Keratinocyte (primary cell): ENCODE measurements around the gene ERGIC1. TPM values are rescaled to one million over a fixed set of nuclear protein-coding genes. Genes with fewer than 3 reads are reported as not detected.

Source experiments
- DNase-seq: peaks from one replicate; pipeline ENCODE4 v3.0.0-alpha.2; 2011; ENCODE audit warnings: low read depth, missing footprints, low spot score
- FAIRE-seq: peaks from 2 replicates; lab custom pipeline; 2011; peaks lifted over from hg19 to GRCh38; lab: Jason Lieb, UNC
- H2AFZ ChIP-seq: 2 replicates; pipeline ENCODE4 v1.6.0; 2012; ENCODE audit warnings: low read length, control low read depth, inconsistent platforms; ENCODE audit not compliant: control insufficient read depth
- H3K27ac ChIP-seq: 2 replicates; pipeline ENCODE4 v1.5.1; 2011; ENCODE audit warnings: low read length; ENCODE audit not compliant: control insufficient read depth, insufficient read depth
- H3K27me3 ChIP-seq: 3 replicates; pipeline ENCODE4 v1.6.0; 2011; ENCODE audit warnings: low read length; ENCODE audit not compliant: control insufficient read depth, insufficient read depth; ENCODE audit errors: extremely low read depth
- H3K36me3 ChIP-seq, 2 experiments: 2 replicates in 1 of 2; 3 replicates in 1 of 2; pipeline ENCODE4 v1.5.1; 2011; ENCODE audit warnings: low read length in 2 of 2, mild to moderate bottlenecking in 1 of 2; ENCODE audit not compliant: control insufficient read depth in 2 of 2, insufficient read depth in 2 of 2; ENCODE audit errors: extremely low read depth in 1 of 2
- H3K4me1 ChIP-seq: 3 replicates; pipeline ENCODE4 v1.5.1; 2011; ENCODE audit warnings: low read length; ENCODE audit not compliant: control insufficient read depth, insufficient read depth; ENCODE audit errors: extremely low read depth
- H3K4me2 ChIP-seq: 3 replicates; pipeline ENCODE4 v1.6.0; 2011; ENCODE audit warnings: low read depth, low read length; ENCODE audit not compliant: control insufficient read depth, insufficient read depth; ENCODE audit errors: extremely low read depth
- H3K4me3 ChIP-seq, 3 experiments: fragments of 200-600 bp in 1 of 3; sonication (generic) in 1 of 3; 2 replicates in 2 of 3; 3 replicates in 1 of 3; pipeline ENCODE4 v1.5.1; 2011 to 2016; ENCODE audit warnings: low read length in 3 of 3, mild to moderate bottlenecking in 3 of 3, control low read depth in 2 of 3, inconsistent platforms in 1 of 3, low read depth in 1 of 3, mixed read lengths in 1 of 3, mixed run types in 1 of 3, moderate library complexity in 1 of 3; ENCODE audit not compliant: control insufficient read depth in 2 of 3, insufficient read depth in 2 of 3; ENCODE audit errors: extremely low read depth in 1 of 3
- H3K79me2 ChIP-seq: 2 replicates; pipeline ENCODE4 v1.6.0; 2012; ENCODE audit warnings: low read length; ENCODE audit not compliant: control insufficient read depth, insufficient read depth
- H3K9ac ChIP-seq: 3 replicates; pipeline ENCODE4 v1.6.0; 2011; ENCODE audit warnings: low read length; ENCODE audit not compliant: control insufficient read depth, insufficient read depth; ENCODE audit errors: extremely low read depth
- H3K9me1 ChIP-seq: 3 replicates; pipeline ENCODE4 v1.6.0; 2011; ENCODE audit warnings: low read length; ENCODE audit not compliant: control insufficient read depth, insufficient read depth; ENCODE audit errors: extremely low read depth
- H3K9me3 ChIP-seq: 2 replicates; pipeline ENCODE4 v1.5.1; 2012; ENCODE audit warnings: low read depth, low read length; ENCODE audit not compliant: control insufficient read depth
- H4K20me1 ChIP-seq: 3 replicates; pipeline ENCODE4 v1.6.0; 2011; ENCODE audit warnings: low read length; ENCODE audit not compliant: control insufficient read depth, insufficient read depth; ENCODE audit errors: extremely low read depth
- CTCF ChIP-seq, 3 experiments: IDR thresholded peaks in 1 of 3; conservative IDR thresholded peaks in 1 of 3; optimal IDR thresholded peaks in 1 of 3; 2 replicates in 2 of 3; 3 replicates in 1 of 3; pipeline versions ENCODE3 to v1.5.1; 2011; ENCODE audit warnings: low read length in 3 of 3, mild to moderate bottlenecking in 3 of 3, moderate library complexity in 2 of 3, control low read depth in 1 of 3, inconsistent platforms in 1 of 3; ENCODE audit not compliant: insufficient read depth in 2 of 3; ENCODE audit errors: extremely low read depth in 1 of 3
- EZH2 ChIP-seq: IDR thresholded peaks from one replicate; pipeline ENCODE4 v1.6.1; 2012; ENCODE audit warnings: inconsistent platforms, mild to moderate bottlenecking, low read length, moderate library complexity
- dilution Hi-C: fragments of 300-500 bp; cut with MboI; formaldehyde crosslinking; loops from one replicate; pipeline ENCODE4 v1.7.0; 2020; ENCODE audit warnings: low sequenced_read_pairs; ENCODE audit not compliant: extremely low pct_ligation_motif_present
- polyA plus RNA-seq, 5 experiments: library from polyadenylated mRNA; depleted of rRNA in 3 of 5; stranded (reverse) in 3 of 5; stranded (forward) in 1 of 5; unstranded in 1 of 5; fragments of >200 nt; gene quantifications; 1 replicate in 1 of 5; 2 replicates in 3 of 5; 3 replicates in 1 of 5; pipeline versions ENCODE4 v1.2.1 to v1.2.3, GENCODE V29; 2011 to 2012; ENCODE audit warnings: missing spikeins in 2 of 5, low read depth in 1 of 5, low replicate concordance in 1 of 5

The ERGIC1 gene
- polyA plus RNA-seq, 1 donor (not counting 4 experiments of a cell fraction or from before 2014, with no cell fraction given), result 93.4 TPM

DNA sequence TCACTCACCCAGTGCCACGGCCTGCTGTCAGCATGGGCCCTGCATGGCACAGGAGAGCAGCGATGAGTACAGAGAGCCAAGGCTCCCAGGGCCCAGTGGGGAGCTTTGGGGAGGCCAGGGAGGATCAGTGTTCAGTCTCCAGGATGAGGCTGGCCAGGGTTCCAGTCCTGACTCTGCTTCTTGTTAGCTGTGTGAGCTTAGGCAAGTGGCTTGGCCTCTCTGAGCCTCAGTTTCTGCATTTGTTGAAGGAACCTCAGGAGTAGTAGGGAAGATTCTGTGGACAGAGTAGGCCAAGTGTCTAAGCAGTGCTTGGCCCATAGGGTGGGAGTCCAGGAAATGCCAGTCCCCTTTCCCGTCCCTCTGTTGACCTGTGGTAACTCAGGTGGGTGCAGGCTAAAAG lies 39.5 kb downstream of the ERGIC1 start:
- Histone ChIP-seq H2AFZ (no peak overlapping the region), H3K9ac (no peak overlapping the region), H3K4me1 (peaks cover 47% of the 10 kb centered on the region), H3K9me3 (no peaks in the 10 kb centered on the region), H3K9me1 (no peaks in the 10 kb centered on the region), H3K27ac (no peak overlapping the region), H4K20me1 (no peaks in the 10 kb centered on the region), H3K36me3 (peaks cover 0 to 3% of the 10 kb centered on the region in 2 experiments), H3K27me3 (no peaks in the 10 kb centered on the region), H3K79me2 (peaks cover 16% of the 10 kb centered on the region), H3K4me3 (no peak overlapping the region), H3K4me2 (no peak overlapping the region)
- DNase-seq (no peak), FAIRE-seq (no peak)
- dilution Hi-C loops, result no loop called here
- TF ChIP-seq CTCF (optimal IDR thresholded peaks at IDR 0.05 in 1 of 3, IDR thresholded peaks at IDR 0.05 in 1 of 3, conservative IDR thresholded peaks at IDR 0.05 in 1 of 3; ENCODE audit: extremely low read depth in 1 of 3, insufficient read depth in 2 of 3, low read length in 3 of 3) (no peak), EZH2 (no peak)

DNA sequence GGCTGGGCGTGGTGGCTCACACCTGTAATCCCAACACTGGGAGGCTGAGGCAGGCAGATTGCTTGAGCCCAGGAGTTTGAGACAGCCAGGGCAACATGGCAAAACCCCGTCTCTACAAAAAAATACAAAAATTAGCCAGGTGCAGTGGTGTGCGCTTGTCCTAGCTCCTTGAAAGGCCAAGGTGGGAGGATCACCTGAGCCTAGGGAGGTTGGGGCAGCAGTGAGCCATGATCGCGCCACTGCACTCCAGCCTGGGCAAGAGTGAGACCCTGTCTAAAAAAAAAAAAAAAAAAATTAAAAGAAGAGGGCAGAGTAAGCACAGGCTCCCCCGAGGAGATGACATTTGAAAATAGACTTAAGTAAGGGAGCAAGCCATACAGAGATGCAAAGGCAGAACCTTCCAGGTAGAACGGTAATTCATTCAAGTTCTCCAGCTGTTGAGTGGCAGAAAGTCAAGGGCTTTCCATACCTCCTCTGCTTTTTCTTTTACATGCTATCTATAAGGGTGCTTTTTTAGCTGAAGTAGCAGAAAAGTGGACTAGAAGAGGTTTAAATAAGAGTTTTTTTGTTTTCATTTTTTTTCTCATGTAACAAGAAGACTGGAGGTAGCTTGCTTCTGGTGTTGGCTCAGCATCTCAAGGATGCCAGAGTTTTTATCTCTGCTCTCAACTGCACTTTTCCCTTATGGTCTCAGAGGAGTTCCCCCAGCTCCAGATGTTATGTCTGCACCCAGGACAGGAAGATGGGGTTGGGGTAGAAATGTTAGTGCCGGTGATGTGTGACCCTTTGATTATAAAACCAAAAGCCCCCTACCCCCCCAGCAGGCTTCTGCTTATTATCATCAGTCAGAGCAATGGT lies 40.8 kb downstream of the ERGIC1 start:
- no peak overlapping the region for H3K4me2 ChIP-seq
- H3K4me3 ChIP-seq, result no peak overlapping the region
- peaks cover 0 to 4% of the 10 kb centered on the region in 2 experiments for H3K36me3 ChIP-seq
- H3K4me1 ChIP-seq, result peaks cover 33% of the 10 kb centered on the region
- DNase-seq (no peak), FAIRE-seq (no peak)
- H3K27ac ChIP-seq, result no peak overlapping the region
- no peaks in the 10 kb centered on the region for H4K20me1 ChIP-seq
- TF ChIP-seq EZH2 (no peak), CTCF (optimal IDR thresholded peaks at IDR 0.05 in 1 of 3, IDR thresholded peaks at IDR 0.05 in 1 of 3, conservative IDR thresholded peaks at IDR 0.05 in 1 of 3; ENCODE audit: extremely low read depth in 1 of 3, insufficient read depth in 2 of 3, low read length in 3 of 3) (no peak)
- H3K27me3 ChIP-seq, result no peaks in the 10 kb centered on the region
- no peak overlapping the region for H3K9ac ChIP-seq
- no peaks in the 10 kb centered on the region for H3K9me1 ChIP-seq
- H3K79me2 ChIP-seq, result peaks cover 16% of the 10 kb centered on the region
- no peaks in the 10 kb centered on the region for H3K9me3 ChIP-seq
- no peak overlapping the region for H2AFZ ChIP-seq
- dilution Hi-C loops, result no loop called here
